Naive thymus-derived CD8-positive, alpha-beta T cell (primary cell): ENCODE measurements around the gene ARHGAP22. TPM values are rescaled to one million over a fixed set of nuclear protein-coding genes. Genes with fewer than 3 reads are reported as not detected.
A peak's percentile ranks its signal among the peaks of the same experiment; 100 is the strongest.

Source experiments
- ATAC-seq, 2 donors: fragments of 150-1000 bp; cut with Tn5 transposase in 1 of 2; sonication (Bioruptor Pico), chemical (Tn5 transposase) in 1 of 2; 1 replicate in 1 of 2; 2 replicates in 1 of 2; pipeline ENCODE4 v1.10.0; 2021; ENCODE audit warnings: mild to moderate bottlenecking in 2 of 2, moderate library complexity in 2 of 2
- POLR2A ChIA-PET: fragments of 350-600 bp; sonication (Branson Sonifier 250); formaldehyde crosslinking; loops from one replicate; lab custom pipeline; 2021; ENCODE audit warnings: antibody characterized with exemption; lab: Charles Lee
- DNase-seq, 10 donors: peaks; one replicate each; pipeline versions ENCODE4 v3.0.0 to v3.0.0-alpha.2; 2020 to 2022
- H3K27ac Mint-ChIP-seq, 10 donors: one replicate each; pipeline ENCODE4 v1.8.0; 2020 to 2022; ENCODE audit warnings: mild to moderate bottlenecking in 10 of 10, mixed read lengths in 10 of 10, moderate library complexity in 4 of 10, inconsistent platforms in 1 of 10
- H3K27me3 Mint-ChIP-seq, 5 donors: one replicate each; pipeline ENCODE4 v1.8.0; 2021 to 2022; ENCODE audit warnings: mixed read lengths in 5 of 5
- H3K36me3 Mint-ChIP-seq, 3 donors: one replicate each; pipeline ENCODE4 v1.8.0; 2020 to 2022; ENCODE audit warnings: mixed read lengths in 3 of 3, mild to moderate bottlenecking in 2 of 3, inconsistent platforms in 1 of 3
- H3K4me1 Mint-ChIP-seq, 4 donors: one replicate each; pipeline ENCODE4 v1.8.0; 2021 to 2022; ENCODE audit warnings: mixed read lengths in 4 of 4
- H3K4me3 Mint-ChIP-seq, 10 donors: one replicate each; pipeline ENCODE4 v1.8.0; 2020 to 2022; ENCODE audit warnings: mild to moderate bottlenecking in 10 of 10, mixed read lengths in 10 of 10, moderate library complexity in 6 of 10, inconsistent platforms in 1 of 10
- H3K9me3 Mint-ChIP-seq, 9 donors: one replicate each; pipeline ENCODE4 v1.8.0; 2020 to 2022; ENCODE audit warnings: mixed read lengths in 9 of 9, mild to moderate bottlenecking in 3 of 9, inconsistent platforms in 1 of 9, moderate library complexity in 1 of 9
- polyA plus RNA-seq, 3 donors: library from polyadenylated mRNA; unstranded; fragments of 300-500 nt; fragmentation: Illumina TruSeq; gene quantifications; one replicate each; pipeline ENCODE4 v1.2.3, GENCODE V29; 2021
- total RNA-seq, 8 experiments: library from RNA in 2 of 8; stranded (reverse) in 2 of 8; gene quantifications; one replicate each; pipeline ENCODE4 v1.2.3 and lab custom pipeline; 2021 to 2026

The ARHGAP22 gene
- total and polyA plus RNA-seq, 5 experiments from 2014 or later: 0.88 TPM; not detected in 4

GRCh38 chr10:48535416-48536155 is 69.3 kb downstream of the ARHGAP22 start:
- no peak for ATAC-seq
- H3K4me1 Mint-ChIP-seq: no peaks in the 10 kb centered on the region
- H3K36me3 Mint-ChIP-seq: no peaks in the 10 kb centered on the region
- DNase-seq: no peak
- peaks cover 0 to 9% (median 4%) of the 10 kb centered on the region in 5 donors for H3K27me3 Mint-ChIP-seq
- H3K4me3 Mint-ChIP-seq: no peak overlapping the region
- POLR2A ChIA-PET: no interaction called here
- no peak overlapping the region for H3K27ac Mint-ChIP-seq
- H3K9me3 Mint-ChIP-seq: no peaks in the 10 kb centered on the region

GRCh38 chr10:48533951-48534720 is 70.7 kb downstream of the ARHGAP22 start:
- POLR2A ChIA-PET: no interaction called here
- DNase-seq: no peak
- Mint-ChIP-seq H3K27me3 (peaks cover 1 to 9% (median 4%) of the 10 kb centered on the region in 5 donors), H3K27ac (no peak overlapping the region), H3K9me3 (peaks cover 0 to 2% (median 0%) of the 10 kb centered on the region in 9 donors), H3K36me3 (no peaks in the 10 kb centered on the region), H3K4me1 (no peaks in the 10 kb centered on the region), H3K4me3 (no peak overlapping the region)
- no peak for ATAC-seq

GRCh38 chr10:48533540-48533939 is 71.3 kb downstream of the ARHGAP22 start:
- H3K9me3 Mint-ChIP-seq: peaks cover 0 to 3% (median 0%) of the 10 kb centered on the region in 9 donors
- no peak overlapping the region for H3K4me3 Mint-ChIP-seq
- POLR2A ChIA-PET: no interaction called here
- no peak overlapping the region for H3K27ac Mint-ChIP-seq
- H3K36me3 Mint-ChIP-seq: no peaks in the 10 kb centered on the region
- DNase-seq: no peak
- no peaks in the 10 kb centered on the region for H3K4me1 Mint-ChIP-seq
- ATAC-seq: no peak
- H3K27me3 Mint-ChIP-seq: peaks cover 1 to 10% (median 8%) of the 10 kb centered on the region in 5 donors

- ATAC-seq (no peak), DNase-seq (no peak)
- no peak overlapping the region for H3K27ac Mint-ChIP-seq
- H3K4me1 Mint-ChIP-seq: no peaks in the 10 kb centered on the region
- peaks cover 7 to 15% (median 14%) of the 10 kb centered on the region in 5 donors for H3K27me3 Mint-ChIP-seq
- peaks cover 0 to 16% (median 0%) of the 10 kb centered on the region in 9 donors for H3K9me3 Mint-ChIP-seq
- H3K36me3 Mint-ChIP-seq: no peaks in the 10 kb centered on the region
- no peak overlapping the region for H3K4me3 Mint-ChIP-seq
- POLR2A ChIA-PET: no interaction called here
Observed at GRCh38 chr10:48531486-48531885, 73.4 kb downstream of the ARHGAP22 start.

GRCh38 chr10:48529331-48529730 is 75.5 kb downstream of the ARHGAP22 start:
- peak in 1 of 10 donors; percentile 48 for DNase-seq
- H3K9me3 Mint-ChIP-seq: peaks cover 0 to 17% (median 0%) of the 10 kb centered on the region in 9 donors
- no peaks in the 10 kb centered on the region for H3K4me1 Mint-ChIP-seq
- H3K27ac Mint-ChIP-seq: no peak overlapping the region
- H3K36me3 Mint-ChIP-seq: no peaks in the 10 kb centered on the region
- no peak overlapping the region for H3K4me3 Mint-ChIP-seq
- POLR2A ChIA-PET: interaction anchor here (0.7 kb wide), 1 partner anchor 67 kb away, joined by 3 read pairs; no protein-coding TSS in a partner anchor
- peaks cover 24 to 33% (median 26%) of the 10 kb centered on the region in 5 donors for H3K27me3 Mint-ChIP-seq
- ATAC-seq: no peak

- Mint-ChIP-seq H3K4me3 (no peak overlapping the region), H3K27me3 (peaks cover 28 to 37% (median 30%) of the 10 kb centered on the region in 5 donors), H3K9me3 (peaks cover 0 to 17% (median 0%) of the 10 kb centered on the region in 9 donors), H3K27ac (no peak overlapping the region), H3K4me1 (peaks cover 0 to 4% (median 3%) of the 10 kb centered on the region in 4 donors), H3K36me3 (no peaks in the 10 kb centered on the region)
- POLR2A ChIA-PET: no interaction called here
- ATAC-seq (no peak), DNase-seq (peak in 1 of 10 donors; percentile 13)
Observed at GRCh38 chr10:48527756-48528155, 77.1 kb downstream of the ARHGAP22 start.

- H3K4me3 Mint-ChIP-seq: no peak overlapping the region
- no peak overlapping the region for H3K27ac Mint-ChIP-seq
- peaks cover 0 to 4% (median 3%) of the 10 kb centered on the region in 4 donors for H3K4me1 Mint-ChIP-seq
- POLR2A ChIA-PET: no interaction called here
- peaks cover 32 to 45% (median 35%) of the 10 kb centered on the region in 5 donors for H3K27me3 Mint-ChIP-seq
- DNase-seq: no peak
- no peaks in the 10 kb centered on the region for H3K36me3 Mint-ChIP-seq
- no peak for ATAC-seq
- peaks cover 0 to 17% (median 0%) of the 10 kb centered on the region in 9 donors for H3K9me3 Mint-ChIP-seq
Observed at GRCh38 chr10:48526846-48527505, 77.9 kb downstream of the ARHGAP22 start.

- DNase-seq (no peak), ATAC-seq (no peak)
- no peak overlapping the region for H3K4me3 Mint-ChIP-seq
- POLR2A ChIA-PET: no interaction called here
- H3K9me3 Mint-ChIP-seq: peaks cover 0 to 17% (median 0%) of the 10 kb centered on the region in 9 donors
- peaks cover 0 to 4% (median 3%) of the 10 kb centered on the region in 4 donors for H3K4me1 Mint-ChIP-seq
- H3K36me3 Mint-ChIP-seq: no peaks in the 10 kb centered on the region
- H3K27me3 Mint-ChIP-seq: peaks cover 37 to 52% (median 43%) of the 10 kb centered on the region in 5 donors
- no peak overlapping the region for H3K27ac Mint-ChIP-seq
Observed at GRCh38 chr10:48526011-48526821, 78.7 kb downstream of the ARHGAP22 start.

GRCh38 chr10:48525113-48525512 is 79.8 kb downstream of the ARHGAP22 start:
- H3K4me3 Mint-ChIP-seq: peak overlapping the region in 2 of 10 donors; percentile 7 to 15
- POLR2A ChIA-PET: interaction anchor here (0.6 kb wide), 1 partner anchor 14 kb away, joined by 4 read pairs; no protein-coding TSS in a partner anchor
- H3K27me3 Mint-ChIP-seq: peaks cover 36 to 63% (median 52%) of the 10 kb centered on the region in 5 donors
- no peak overlapping the region for H3K27ac Mint-ChIP-seq
- H3K9me3 Mint-ChIP-seq: peaks cover 0 to 17% (median 0%) of the 10 kb centered on the region in 9 donors
- peaks cover 2 to 4% (median 3%) of the 10 kb centered on the region in 4 donors for H3K4me1 Mint-ChIP-seq
- DNase-seq (no peak), ATAC-seq (no peak)
- H3K36me3 Mint-ChIP-seq: no peaks in the 10 kb centered on the region

GRCh38 chr10:48523820-48524758 is 80.8 kb downstream of the ARHGAP22 start:
- no peak for DNase-seq
- H3K4me3 Mint-ChIP-seq: peak overlapping the region in 5 of 10 donors; percentile 0 to 23 (median 14)
- ATAC-seq: no peak
- no peak overlapping the region for H3K27ac Mint-ChIP-seq
- POLR2A ChIA-PET: no interaction called here
- peaks cover 36 to 72% (median 57%) of the 10 kb centered on the region in 5 donors for H3K27me3 Mint-ChIP-seq
- H3K9me3 Mint-ChIP-seq: peaks cover 0 to 17% (median 0%) of the 10 kb centered on the region in 9 donors
- no peaks in the 10 kb centered on the region for H3K36me3 Mint-ChIP-seq
- H3K4me1 Mint-ChIP-seq: peaks cover 8 to 13% (median 11%) of the 10 kb centered on the region in 4 donors
